ENCODE results near the gene KIAA0513.

GRCh38 chr16:85033171-85033570, 5.6 kb downstream of the KIAA0513 start:
- no peak for TF ChIP-seq CTCF (IDR thresholded peaks at IDR 0.05)
- no peak for TF ChIP-seq TCF7L2 (IDR thresholded peaks at IDR 0.05; ENCODE audit: low read depth, low read length)
